SU-DHL-6 (cell line): ENCODE data around the gene CHRNA10.
"Not testable (repeated sequence)": the region's sequence is repeated elsewhere in the genome, so short reads cannot be mapped to it uniquely, and the experiment has no call there.

Experiments
- H2AFZ ChIP-seq: fragments of 200-600 bp; sonication (generic); 2 replicates; pipeline ENCODE4 v1.6.1; 2014; ENCODE audit warnings: low read depth, mild to moderate bottlenecking, moderate library complexity, mixed read lengths, antibody characterized with exemption, low read length; ENCODE audit not compliant: severe bottlenecking
- H3F3A ChIP-seq: fragments of 200-600 bp; shearing (Covaris generic); 2 replicates; pipeline ENCODE4 v1.6.0; 2016; ENCODE audit warnings: antibody characterized with exemption, mild to moderate bottlenecking; ENCODE audit not compliant: insufficient read depth
- H3K27ac ChIP-seq: fragments of 200-600 bp; sonication (generic); 2 replicates; pipeline ENCODE4 v1.5.1; 2016; ENCODE audit warnings: low read depth, mild to moderate bottlenecking, low read length, moderate library complexity, mixed read lengths
- H3K27me3 ChIP-seq: fragments of 200-600 bp; sonication (generic), shearing (Covaris generic); 2 replicates; pipeline ENCODE4 v1.6.0; 2014; ENCODE audit warnings: mild to moderate bottlenecking, low read length
- H3K36me3 ChIP-seq: fragments of 200-600 bp; sonication (generic); 2 replicates; pipeline ENCODE4 v1.6.1; 2014; ENCODE audit warnings: mild to moderate bottlenecking, low read length, mixed read lengths
- H3K4me2 ChIP-seq: fragments of 300-600, 200-600 bp; shearing (Covaris generic), sonication (generic); 2 replicates; pipeline ENCODE4 v1.6.0; 2014; ENCODE audit warnings: low read length, low read depth, mild to moderate bottlenecking; ENCODE audit not compliant: poor library complexity, severe bottlenecking
- H3K4me3 ChIP-seq: fragments of 200-600 bp; sonication (generic); 2 replicates; pipeline ENCODE4 v1.5.1; 2014; ENCODE audit warnings: antibody characterized with exemption, low read length, mild to moderate bottlenecking, mixed read lengths; ENCODE audit not compliant: insufficient read depth, poor library complexity, severe bottlenecking
- H3K79me2 ChIP-seq: fragments of 200-600 bp; sonication (generic); 2 replicates; pipeline ENCODE4 v1.6.1; 2014; ENCODE audit warnings: mild to moderate bottlenecking, low read length, moderate library complexity; ENCODE audit not compliant: insufficient read depth
- H3K9ac ChIP-seq: fragments of 200-600 bp; sonication (generic); 2 replicates; pipeline ENCODE4 v1.7.0; 2014; ENCODE audit warnings: mild to moderate bottlenecking, low read length
- H3K9me2 ChIP-seq: fragments of 200-600 bp; sonication (generic); replicated peaks from 2 replicates; pipeline ENCODE4 v1.6.1; 2014; ENCODE audit warnings: low read length; ENCODE audit not compliant: insufficient read depth
- H3K9me3 ChIP-seq: fragments of 200-600 bp; sonication (generic); 2 replicates; pipeline ENCODE4 v1.6.1; 2014; ENCODE audit warnings: low read length, mixed read lengths; ENCODE audit not compliant: insufficient read depth
- H4K20me1 ChIP-seq: fragments of 200-600 bp; sonication (generic); 2 replicates; pipeline ENCODE4 v1.6.1; 2014; ENCODE audit warnings: low read depth, mild to moderate bottlenecking, antibody characterized with exemption, low read length, moderate library complexity, mixed read lengths
- EZH2phosphoT487 ChIP-seq: fragments of 200-600 bp; sonication (generic), shearing (Covaris generic); conservative IDR thresholded peaks from 2 replicates; pipeline ENCODE4 v1.6.1; 2018; ENCODE audit warnings: mild to moderate bottlenecking, antibody characterized with exemption, low read length, moderate library complexity, mixed read lengths
- TF ChIP-seq, protein P1 (sequence below): fragments of 200-600 bp; sonication (generic); IDR thresholded peaks from one replicate; pipeline ENCODE4 v1.5.1; 2017; ENCODE audit warnings: antibody characterized with exemption, mild to moderate bottlenecking, low read length, moderate library complexity; ENCODE audit not compliant: insufficient read depth, poor library complexity, severe bottlenecking

The CHRNA10 gene

GRCh38 chr11:3645552-3645951, 25.6 kb downstream of the CHRNA10 start:
- H3K4me3 ChIP-seq = no peak overlapping the region
- TF ChIP-seq EZH2phosphoT487 = no peak
- TF ChIP-seq, protein P1, sequence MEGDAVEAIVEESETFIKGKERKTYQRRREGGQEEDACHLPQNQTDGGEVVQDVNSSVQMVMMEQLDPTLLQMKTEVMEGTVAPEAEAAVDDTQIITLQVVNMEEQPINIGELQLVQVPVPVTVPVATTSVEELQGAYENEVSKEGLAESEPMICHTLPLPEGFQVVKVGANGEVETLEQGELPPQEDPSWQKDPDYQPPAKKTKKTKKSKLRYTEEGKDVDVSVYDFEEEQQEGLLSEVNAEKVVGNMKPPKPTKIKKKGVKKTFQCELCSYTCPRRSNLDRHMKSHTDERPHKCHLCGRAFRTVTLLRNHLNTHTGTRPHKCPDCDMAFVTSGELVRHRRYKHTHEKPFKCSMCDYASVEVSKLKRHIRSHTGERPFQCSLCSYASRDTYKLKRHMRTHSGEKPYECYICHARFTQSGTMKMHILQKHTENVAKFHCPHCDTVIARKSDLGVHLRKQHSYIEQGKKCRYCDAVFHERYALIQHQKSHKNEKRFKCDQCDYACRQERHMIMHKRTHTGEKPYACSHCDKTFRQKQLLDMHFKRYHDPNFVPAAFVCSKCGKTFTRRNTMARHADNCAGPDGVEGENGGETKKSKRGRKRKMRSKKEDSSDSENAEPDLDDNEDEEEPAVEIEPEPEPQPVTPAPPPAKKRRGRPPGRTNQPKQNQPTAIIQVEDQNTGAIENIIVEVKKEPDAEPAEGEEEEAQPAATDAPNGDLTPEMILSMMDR = no peak
- H3K9me2 ChIP-seq = no peaks in the 10 kb centered on the region
- H2AFZ ChIP-seq = no peak overlapping the region
- no peaks in the 10 kb centered on the region for H3K27me3 ChIP-seq
- no peaks in the 10 kb centered on the region for H3K36me3 ChIP-seq
- H3F3A ChIP-seq = no peaks in the 10 kb centered on the region
- no peak overlapping the region for H3K9ac ChIP-seq
- no peaks in the 10 kb centered on the region for H3K9me3 ChIP-seq
- no peaks in the 10 kb centered on the region for H3K79me2 ChIP-seq
- H4K20me1 ChIP-seq = no peaks in the 10 kb centered on the region
- no peak overlapping the region for H3K27ac ChIP-seq
- H3K4me2 ChIP-seq = no peak overlapping the region

DNA sequence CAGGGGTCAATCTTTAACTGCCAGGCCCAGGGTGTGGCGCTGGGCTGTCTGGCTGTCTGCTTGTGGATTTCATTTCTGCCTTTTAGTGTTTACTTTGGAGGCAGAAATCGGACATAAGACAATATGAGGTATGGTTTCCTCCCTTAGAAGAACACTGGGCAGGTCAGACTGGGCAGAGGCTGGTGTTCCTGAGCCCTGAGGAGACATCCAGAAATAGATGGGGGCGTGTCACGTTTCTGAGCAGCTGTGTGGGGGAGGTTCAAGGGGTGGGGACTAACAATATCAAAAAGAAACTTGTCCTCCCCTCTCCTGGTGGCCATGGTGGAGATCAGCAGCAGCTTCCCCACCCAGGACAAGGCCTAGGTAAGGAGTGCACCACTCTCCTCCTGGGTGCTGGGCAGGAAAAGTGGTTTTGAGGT, 26.4 kb downstream of the CHRNA10 start, which contains the start of gene ART1:
Gene ART1, plus strand, starts transcription at position 312 of the 419 bp plus-strand sequence. CDS start 14,086 bp downstream, outside the sequence.
- Histone ChIP-seq H3K4me2 (no peak within 1 kb of the TSS), H3K36me3 (no peaks in the 10 kb centered on the region), H3K9me3 (no peaks in the 10 kb centered on the region), H3K27me3 (no peaks in the 10 kb centered on the region), H3K9me2 (no peaks in the 10 kb centered on the region), H3F3A (no peaks in the 10 kb centered on the region), H3K9ac (no peak within 1 kb of the TSS), H2AFZ (no peak within 1 kb of the TSS), H4K20me1 (no peaks in the 10 kb centered on the region), H3K4me3 (no peak within 1 kb of the TSS), H3K79me2 (no peaks in the 10 kb centered on the region), H3K27ac (no peak within 1 kb of the TSS)
- TF ChIP-seq, protein P1 = no peak
- no peak for TF ChIP-seq EZH2phosphoT487

- H3K4me3 ChIP-seq, H3K27ac ChIP-seq, H3K9me2 ChIP-seq, H3K9me3 ChIP-seq, H3K4me2 ChIP-seq, H3F3A ChIP-seq, H3K9ac ChIP-seq, H4K20me1 ChIP-seq, H2AFZ ChIP-seq, H3K27me3 ChIP-seq, H3K79me2 ChIP-seq, H3K36me3 ChIP-seq: not testable (repeated sequence)
These were observed 28.1 kb downstream of the CHRNA10 start for GRCh38 chr11:3643102-3643546.

DNA sequence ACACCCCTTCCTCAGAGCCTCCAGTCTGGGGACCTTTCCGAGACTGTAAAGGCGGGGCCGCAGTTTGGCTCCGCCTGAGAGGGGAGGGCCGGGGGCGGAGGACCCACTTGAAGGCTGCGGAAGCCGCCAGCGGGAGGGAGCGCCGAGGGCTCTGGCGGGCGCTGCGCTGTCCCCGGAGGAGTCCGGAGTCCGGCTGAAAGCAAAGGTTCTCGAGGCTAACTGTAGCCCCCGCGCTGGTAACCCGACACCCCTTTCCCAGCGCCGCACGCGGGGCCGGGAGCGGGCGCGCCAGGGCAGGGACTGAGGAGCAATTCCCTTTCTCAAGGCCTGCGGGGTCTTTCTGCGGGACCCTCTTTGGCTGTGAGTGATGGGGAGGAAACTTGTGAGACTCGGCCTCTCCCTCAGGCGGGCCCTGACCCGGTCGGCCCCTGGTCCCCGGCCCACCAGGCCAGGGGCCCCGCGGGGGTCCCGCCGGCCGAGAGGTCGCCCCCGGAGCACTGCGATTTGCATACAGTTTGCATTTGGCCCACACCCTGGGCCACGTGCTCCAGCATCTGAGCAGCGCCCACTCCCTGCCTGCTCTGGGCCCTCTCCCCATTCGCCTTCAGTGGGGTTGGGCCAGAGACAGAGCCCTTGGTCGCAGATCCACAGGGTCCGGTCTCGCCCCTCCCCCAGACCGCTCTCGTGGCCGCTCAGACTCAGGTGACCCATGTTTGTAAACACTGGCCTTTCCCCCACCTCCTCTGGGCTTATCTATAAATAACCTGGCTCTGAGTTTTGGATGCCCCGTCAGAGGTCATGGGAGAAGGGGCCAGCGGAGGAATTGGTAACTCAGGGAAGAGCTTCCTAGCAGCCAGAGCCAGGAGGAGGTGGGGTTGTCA, 28.9 kb downstream of the CHRNA10 start:
- Histone ChIP-seq H4K20me1 (no peaks in the 10 kb centered on the region), H3F3A (no peaks in the 10 kb centered on the region), H2AFZ (no peak overlapping the region), H3K4me3 (no peak overlapping the region), H3K27ac (no peak overlapping the region), H3K27me3 (no peaks in the 10 kb centered on the region), H3K9me3 (no peaks in the 10 kb centered on the region), H3K36me3 (no peaks in the 10 kb centered on the region), H3K9me2 (no peaks in the 10 kb centered on the region), H3K4me2 (no peak overlapping the region), H3K79me2 (no peaks in the 10 kb centered on the region), H3K9ac (no peak overlapping the region)
- no peak for TF ChIP-seq EZH2phosphoT487
- TF ChIP-seq, protein P1 = no peak
